OCI-LY1 (cell line): ENCODE data around the gene ICAM2.

Experiments
- EZH2 ChIP-seq: fragments of 200-600 bp; sonication (generic), shearing (Covaris generic); IDR thresholded peaks from 2 replicates; pipeline ENCODE4 v1.8.0; 2017; ENCODE audit warnings: borderline replicate concordance, mixed run types, mild to moderate bottlenecking, antibody characterized with exemption, low read length, moderate library complexity, mixed read lengths
- TF ChIP-seq, protein P1 (sequence below): fragments of 200-600 bp; sonication (generic), shearing (Covaris generic); IDR thresholded peaks from 2 replicates; pipeline ENCODE4 v1.5.1; 2017; ENCODE audit warnings: mild to moderate bottlenecking, antibody characterized with exemption, low read length, moderate library complexity, mixed read lengths

DNA sequence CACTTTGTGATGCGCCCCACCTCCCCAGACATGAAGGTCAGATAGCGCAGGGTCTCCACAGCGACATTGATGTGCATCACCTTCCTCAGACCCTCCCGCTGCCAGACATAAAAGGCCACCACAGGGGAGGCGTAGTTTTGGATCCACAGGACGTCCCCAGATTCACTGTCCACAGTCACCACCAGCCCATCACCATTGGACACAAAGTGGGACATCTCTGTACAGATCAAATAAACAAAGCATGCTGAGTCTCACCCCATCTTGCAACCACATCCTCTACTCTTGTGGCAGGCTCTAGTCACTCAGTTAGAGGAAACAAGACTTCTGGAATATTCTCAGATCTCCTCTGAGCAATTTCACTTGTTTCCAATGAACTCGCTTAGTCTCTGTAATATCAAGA lies 46.3 kb upstream of the ICAM2 start:
- TF ChIP-seq EZH2: no peak
- TF ChIP-seq, protein P1, sequence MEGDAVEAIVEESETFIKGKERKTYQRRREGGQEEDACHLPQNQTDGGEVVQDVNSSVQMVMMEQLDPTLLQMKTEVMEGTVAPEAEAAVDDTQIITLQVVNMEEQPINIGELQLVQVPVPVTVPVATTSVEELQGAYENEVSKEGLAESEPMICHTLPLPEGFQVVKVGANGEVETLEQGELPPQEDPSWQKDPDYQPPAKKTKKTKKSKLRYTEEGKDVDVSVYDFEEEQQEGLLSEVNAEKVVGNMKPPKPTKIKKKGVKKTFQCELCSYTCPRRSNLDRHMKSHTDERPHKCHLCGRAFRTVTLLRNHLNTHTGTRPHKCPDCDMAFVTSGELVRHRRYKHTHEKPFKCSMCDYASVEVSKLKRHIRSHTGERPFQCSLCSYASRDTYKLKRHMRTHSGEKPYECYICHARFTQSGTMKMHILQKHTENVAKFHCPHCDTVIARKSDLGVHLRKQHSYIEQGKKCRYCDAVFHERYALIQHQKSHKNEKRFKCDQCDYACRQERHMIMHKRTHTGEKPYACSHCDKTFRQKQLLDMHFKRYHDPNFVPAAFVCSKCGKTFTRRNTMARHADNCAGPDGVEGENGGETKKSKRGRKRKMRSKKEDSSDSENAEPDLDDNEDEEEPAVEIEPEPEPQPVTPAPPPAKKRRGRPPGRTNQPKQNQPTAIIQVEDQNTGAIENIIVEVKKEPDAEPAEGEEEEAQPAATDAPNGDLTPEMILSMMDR: no peak
